Karpas-422 (cell line): Measurements from ENCODE around the gene GRIA4. TPM values are rescaled to one million over a fixed set of nuclear protein-coding genes. Genes with fewer than 3 reads are reported as not detected.

Experiments
- DNase-seq: peaks from one replicate; pipeline ENCODE4 v3.0.0-alpha.2; 2015
- H2AFZ ChIP-seq: fragments of 200-600 bp; sonication (generic); 2 replicates; pipeline ENCODE4 v1.6.1; 2014; ENCODE audit warnings: antibody characterized with exemption, low read length, mixed read lengths
- H3K27ac ChIP-seq: fragments of 200-600 bp; sonication (generic); 2 replicates; pipeline ENCODE4 v1.5.1; 2014; ENCODE audit warnings: mild to moderate bottlenecking, low read length, moderate library complexity
- H3K27me3 ChIP-seq: fragments of 200-600 bp; sonication (generic); 2 replicates; pipeline ENCODE4 v1.6.1; 2014; ENCODE audit warnings: low read length, mixed read lengths
- H3K36me3 ChIP-seq: fragments of 200-600 bp; sonication (generic); 2 replicates; pipeline ENCODE4 v1.6.1; 2014; ENCODE audit warnings: low read length, mixed read lengths; ENCODE audit not compliant: insufficient read depth
- H3K4me1 ChIP-seq: fragments of 200-600 bp; sonication (generic); 2 replicates; pipeline ENCODE4 v1.6.1; 2014; ENCODE audit warnings: mild to moderate bottlenecking, low read length, mixed read lengths
- H3K4me2 ChIP-seq: fragments of 200-600 bp; sonication (generic); 2 replicates; pipeline ENCODE4 v1.6.1; 2014; ENCODE audit warnings: low read length, low read depth, mild to moderate bottlenecking; ENCODE audit not compliant: poor library complexity, severe bottlenecking
- H3K4me3 ChIP-seq: fragments of 200-600 bp; sonication (generic); 2 replicates; pipeline ENCODE4 v1.5.1; 2014; ENCODE audit warnings: mild to moderate bottlenecking, antibody characterized with exemption, low read length, mixed read lengths
- H3K79me2 ChIP-seq: fragments of 200-600 bp; sonication (generic); 2 replicates; pipeline ENCODE4 v1.6.1; 2014; ENCODE audit warnings: mild to moderate bottlenecking, low read length, mixed read lengths
- H3K9ac ChIP-seq: fragments of 200-600 bp; sonication (generic); 2 replicates; pipeline ENCODE4 v1.6.0; 2014; ENCODE audit warnings: low read length
- H3K9me2 ChIP-seq: fragments of 200-600 bp; sonication (generic), shearing (Covaris generic); replicated peaks from 2 replicates; pipeline ENCODE4 v1.6.0; 2014; ENCODE audit warnings: mild to moderate bottlenecking, low read length, moderate library complexity; ENCODE audit not compliant: insufficient read depth
- H3K9me3 ChIP-seq: fragments of 300-700, 200-600 bp; sonication (generic); 2 replicates; pipeline ENCODE4 v1.6.1; 2014; ENCODE audit warnings: low read length, mixed read lengths
- H4K20me1 ChIP-seq: fragments of 200-600 bp; sonication (generic); 2 replicates; pipeline ENCODE4 v1.6.1; 2014; ENCODE audit warnings: mild to moderate bottlenecking, antibody characterized with exemption, low read length, low read depth; ENCODE audit not compliant: insufficient read depth
- total RNA-seq: library from RNA; depleted of rRNA; stranded (reverse); fragments of >200 nt; shearing (Covaris generic); gene quantifications from 2 replicates; pipeline ENCODE4 v1.2.3, GENCODE V29; 2014; ENCODE audit warnings: low replicate concordance

Gene GRIA4
- total RNA-seq, 1 experiment from 2014 or later: 0.19 TPM

DNA sequence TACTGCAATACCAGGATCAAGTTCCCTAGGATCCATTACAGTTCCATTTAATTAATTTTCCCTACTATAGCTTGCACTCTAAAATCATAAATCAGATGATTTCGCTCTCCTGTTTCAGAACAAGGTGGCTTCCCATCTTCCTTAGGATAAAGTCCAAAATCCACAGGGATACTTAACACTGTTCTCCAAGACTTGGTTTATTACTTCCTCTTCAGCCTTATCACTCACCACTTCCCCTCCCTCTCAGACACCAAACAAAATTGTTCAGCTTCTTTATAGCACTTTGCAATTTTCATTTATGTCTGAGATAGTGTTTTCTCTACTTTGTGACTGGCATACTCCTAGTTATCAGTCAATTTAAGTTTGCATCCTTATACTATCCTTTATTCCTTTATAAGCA lies 124.6 kb downstream of the GRIA4 start:
- Histone ChIP-seq H3K4me1 (no peaks in the 10 kb centered on the region), H3K27ac (no peak overlapping the region), H2AFZ (no peak overlapping the region), H3K4me2 (no peak overlapping the region), H3K9ac (no peak overlapping the region), H4K20me1 (no peaks in the 10 kb centered on the region), H3K79me2 (no peaks in the 10 kb centered on the region), H3K27me3 (peaks cover 3% of the 10 kb centered on the region; the same call in 1 of the 2 replicates), H3K9me3 (no peaks in the 10 kb centered on the region), H3K4me3 (no peak overlapping the region), H3K36me3 (no peaks in the 10 kb centered on the region), H3K9me2 (0 out of 2 replicates have a peak, but pooled peaks cover 3% of the 10 kb centered on the region)
- DNase-seq: no peak

DNA sequence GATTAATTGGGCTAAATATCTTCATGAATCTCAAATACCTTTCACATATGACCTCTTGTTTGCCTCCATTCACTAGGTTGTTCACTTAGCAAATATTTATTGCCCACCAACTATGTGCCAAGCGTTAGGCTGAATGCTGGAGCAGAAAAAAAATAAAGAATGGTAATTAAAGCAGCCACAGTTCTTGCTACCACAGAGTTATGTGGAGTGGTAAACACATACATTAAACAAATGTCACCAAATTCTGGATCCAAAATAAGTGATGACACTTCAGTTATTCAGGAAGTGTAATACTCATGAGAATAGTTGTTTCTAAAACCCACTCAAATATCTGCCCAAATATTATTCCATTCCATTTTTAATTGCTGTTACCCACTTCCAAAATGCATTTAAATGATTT lies 128.4 kb downstream of the GRIA4 start:
- Histone ChIP-seq H3K4me1 (no peaks in the 10 kb centered on the region), H3K27me3 (no peaks in the 10 kb centered on the region), H3K79me2 (no peaks in the 10 kb centered on the region), H3K36me3 (no peaks in the 10 kb centered on the region), H4K20me1 (no peaks in the 10 kb centered on the region), H3K4me3 (no peak overlapping the region), H3K27ac (no peak overlapping the region), H3K9ac (no peak overlapping the region), H3K9me3 (no peaks in the 10 kb centered on the region), H3K9me2 (0 out of 2 replicates have a peak, but pooled peaks cover 3% of the 10 kb centered on the region), H3K4me2 (no peak overlapping the region), H2AFZ (no peak overlapping the region)
- DNase-seq: no peak

- H3K36me3 ChIP-seq: no peaks in the 10 kb centered on the region
Observed at GRCh38 chr11:105738986-105739795, 129.3 kb downstream of the GRIA4 start.

DNA sequence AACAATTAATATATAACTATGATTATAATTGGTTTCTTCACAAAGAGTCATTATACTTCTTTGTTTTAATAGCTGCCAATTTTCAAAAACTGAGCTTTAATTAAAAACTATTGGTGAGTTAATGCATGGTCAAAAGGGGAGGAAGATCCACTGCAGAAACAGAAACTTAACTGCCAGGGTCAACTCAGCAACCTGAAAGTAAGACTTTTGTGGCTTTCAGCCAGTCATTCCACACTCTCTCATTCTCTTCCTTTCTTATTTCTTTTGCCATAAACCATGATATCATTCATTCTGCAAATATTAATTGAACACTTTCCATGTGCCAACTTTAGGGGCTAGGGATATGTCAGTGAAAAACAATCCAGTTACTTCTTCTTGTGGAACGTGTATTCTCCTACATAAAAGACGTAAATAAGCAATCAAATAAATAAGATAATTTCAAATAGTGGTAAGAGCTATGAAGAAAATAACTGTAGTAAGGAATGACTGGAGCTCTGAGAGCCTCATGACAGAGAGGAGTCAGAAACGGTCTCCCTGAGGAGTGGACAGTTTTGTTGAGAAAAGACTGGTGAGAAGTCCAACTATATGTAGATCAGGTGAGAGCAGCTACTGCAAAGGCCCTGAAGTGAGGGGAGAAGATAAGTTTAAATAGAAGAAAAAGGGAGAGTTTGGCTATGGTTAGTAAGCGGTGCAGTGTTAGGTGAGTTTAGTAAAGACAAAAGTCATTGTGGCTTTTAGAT lies 130.5 kb downstream of the GRIA4 start:
- Histone ChIP-seq H3K27me3 (no peaks in the 10 kb centered on the region), H3K9me2 (0 out of 2 replicates have a peak, but pooled peaks cover 3% of the 10 kb centered on the region), H3K4me1 (no peaks in the 10 kb centered on the region), H4K20me1 (no peaks in the 10 kb centered on the region), H3K4me2 (no peak overlapping the region), H3K27ac (no peak overlapping the region), H3K79me2 (no peaks in the 10 kb centered on the region), H3K9me3 (no peaks in the 10 kb centered on the region), H3K36me3 (no peaks in the 10 kb centered on the region), H3K9ac (no peak overlapping the region), H3K4me3 (no peak overlapping the region), H2AFZ (no peak overlapping the region)
- DNase-seq: no peak

More at GRCh38 chr11:105738986-105739795, 129.3 kb downstream of the GRIA4 start:
- Histone ChIP-seq H3K4me1 (no peaks in the 10 kb centered on the region), H3K79me2 (no peaks in the 10 kb centered on the region), H2AFZ (no peak overlapping the region), H3K27me3 (no peaks in the 10 kb centered on the region), H3K4me2 (no peak overlapping the region), H3K9me3 (no peaks in the 10 kb centered on the region), H3K9ac (no peak overlapping the region), H3K9me2 (0 out of 2 replicates have a peak, but pooled peaks cover 3% of the 10 kb centered on the region), H3K27ac (no peak overlapping the region), H4K20me1 (no peaks in the 10 kb centered on the region), H3K4me3 (no peak overlapping the region)
- DNase-seq: no peak

GRCh38 chr11:105741488-105742020 lies 131.7 kb downstream of the GRIA4 start:
- DNase-seq: no peak
- Histone ChIP-seq H3K9ac (no peak overlapping the region), H3K4me1 (no peaks in the 10 kb centered on the region), H3K27ac (no peak overlapping the region), H3K27me3 (no peaks in the 10 kb centered on the region), H3K9me3 (no peaks in the 10 kb centered on the region), H3K79me2 (no peaks in the 10 kb centered on the region), H2AFZ (no peak overlapping the region), H3K9me2 (no peaks in the 10 kb centered on the region), H4K20me1 (no peaks in the 10 kb centered on the region), H3K4me2 (no peak overlapping the region), H3K36me3 (no peaks in the 10 kb centered on the region), H3K4me3 (no peak overlapping the region)

- DNase-seq: no peak
- peaks cover 4% of the 10 kb centered on the region; the same call in 1 of the 2 replicates for H3K27me3 ChIP-seq
- H3K9me3 ChIP-seq: no peaks in the 10 kb centered on the region
- H3K9me2 ChIP-seq: 0 out of 2 replicates have a peak, but pooled peaks cover 5% of the 10 kb centered on the region
- no peak overlapping the region for H3K4me2 ChIP-seq
- H3K36me3 ChIP-seq: no peaks in the 10 kb centered on the region
- no peak overlapping the region for H2AFZ ChIP-seq
- no peak overlapping the region for H3K9ac ChIP-seq
- no peak overlapping the region for H3K4me3 ChIP-seq
- H3K27ac ChIP-seq: no peak overlapping the region
- no peaks in the 10 kb centered on the region for H3K4me1 ChIP-seq
- H4K20me1 ChIP-seq: no peaks in the 10 kb centered on the region
- H3K79me2 ChIP-seq: no peaks in the 10 kb centered on the region
Observed at GRCh38 chr11:105754260-105754659, 144.4 kb downstream of the GRIA4 start.

DNA sequence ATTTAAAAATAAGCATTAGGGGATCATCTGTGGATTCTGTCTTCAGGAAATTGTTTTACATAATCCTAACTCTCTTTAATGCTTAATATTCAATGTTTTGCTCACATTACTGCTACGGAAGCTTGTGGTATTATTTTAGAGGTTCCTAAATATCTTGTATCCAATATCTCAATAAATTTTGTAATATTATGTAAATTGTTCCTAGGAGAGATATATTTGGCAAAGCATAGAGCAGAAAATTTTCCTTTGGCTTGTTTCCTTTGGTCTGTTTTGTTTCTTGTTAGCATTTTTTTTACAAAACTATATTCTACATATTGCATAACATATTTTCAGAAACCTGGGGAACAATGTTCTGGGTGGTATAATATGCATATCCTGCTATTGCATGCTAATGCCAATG lies 144.8 kb downstream of the GRIA4 start:
- no peak for DNase-seq
- Histone ChIP-seq H3K79me2 (no peaks in the 10 kb centered on the region), H3K4me3 (no peak overlapping the region), H4K20me1 (no peaks in the 10 kb centered on the region), H3K4me1 (no peaks in the 10 kb centered on the region), H3K9me2 (0 out of 2 replicates have a peak, but pooled peaks cover 5% of the 10 kb centered on the region), H3K27ac (no peak overlapping the region), H3K4me2 (no peak overlapping the region), H3K9me3 (no peaks in the 10 kb centered on the region), H3K9ac (no peak overlapping the region), H2AFZ (no peak overlapping the region), H3K36me3 (no peaks in the 10 kb centered on the region), H3K27me3 (peaks cover 4% of the 10 kb centered on the region; the same call in 1 of the 2 replicates)

DNA sequence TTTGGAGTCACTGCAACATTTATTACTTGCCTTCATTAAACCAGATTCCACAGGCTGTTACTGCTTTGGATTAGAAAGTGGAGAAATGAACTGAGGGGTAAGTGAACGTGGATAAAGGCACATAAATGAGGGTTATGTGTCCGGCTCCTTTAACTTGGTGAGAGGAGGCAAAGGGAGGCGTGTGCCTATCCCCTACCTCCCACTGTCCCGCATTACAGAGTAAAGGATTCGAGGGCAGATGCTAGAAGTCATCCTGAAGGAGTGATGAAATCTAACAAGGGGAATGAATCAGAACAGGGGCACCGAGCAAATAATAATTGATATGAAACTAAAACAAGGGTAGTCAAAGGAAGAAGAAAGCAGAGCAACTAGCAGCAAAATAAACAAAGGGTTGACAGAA lies 147.2 kb downstream of the GRIA4 start:
- Histone ChIP-seq H3K27ac (no peak overlapping the region), H3K4me1 (no peaks in the 10 kb centered on the region), H3K79me2 (no peaks in the 10 kb centered on the region), H4K20me1 (no peaks in the 10 kb centered on the region), H3K9ac (no peak overlapping the region), H3K4me2 (no peak overlapping the region), H3K36me3 (no peaks in the 10 kb centered on the region), H3K9me2 (0 out of 2 replicates have a peak, but pooled peaks cover 5% of the 10 kb centered on the region), H2AFZ (no peak overlapping the region), H3K9me3 (no peaks in the 10 kb centered on the region), H3K27me3 (peaks cover 4% of the 10 kb centered on the region; the same call in 1 of the 2 replicates), H3K4me3 (no peak overlapping the region)
- no peak for DNase-seq
